Brain pericyte (primary cell): ENCODE data around the gene CDC7.

Experiments used
- DNase-seq: peaks from one replicate; pipeline ENCODE4 v3.0.0-alpha.2; 2012; ENCODE audit warnings: low read depth, low spot score

CDC7 gene

DNA sequence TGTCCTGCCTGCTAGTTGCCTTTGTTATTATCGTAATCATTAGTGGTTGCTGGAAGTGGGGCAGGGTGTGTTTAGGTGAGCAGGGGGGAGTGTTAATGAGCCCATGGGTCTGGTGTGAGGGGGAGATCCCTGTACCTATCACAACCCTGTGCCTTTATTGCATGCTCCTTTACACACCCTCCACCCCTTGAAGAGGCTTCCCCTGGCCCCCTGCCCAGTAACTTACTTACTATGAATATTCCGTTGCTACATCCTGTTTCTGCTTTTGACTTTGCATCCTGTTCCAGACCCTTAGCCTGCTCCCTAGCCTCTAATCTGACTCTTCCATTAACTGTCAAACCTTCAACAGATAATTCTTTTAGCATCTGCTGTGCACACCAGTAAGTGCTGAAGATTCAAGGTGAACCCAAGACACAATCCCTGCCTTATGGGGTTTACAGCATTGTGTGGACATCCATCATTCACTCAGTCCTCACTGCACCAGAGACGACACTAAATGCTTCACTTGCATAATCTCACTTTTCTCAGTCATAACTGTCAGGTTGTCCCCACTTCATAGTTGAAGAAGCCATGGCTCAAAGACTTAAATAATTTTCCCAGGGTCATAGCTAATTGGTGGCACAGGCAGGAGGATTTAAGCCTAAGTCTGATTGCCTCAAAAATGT is 47.9 kb downstream of the CDC7 start:
- no peak for DNase-seq

DNA sequence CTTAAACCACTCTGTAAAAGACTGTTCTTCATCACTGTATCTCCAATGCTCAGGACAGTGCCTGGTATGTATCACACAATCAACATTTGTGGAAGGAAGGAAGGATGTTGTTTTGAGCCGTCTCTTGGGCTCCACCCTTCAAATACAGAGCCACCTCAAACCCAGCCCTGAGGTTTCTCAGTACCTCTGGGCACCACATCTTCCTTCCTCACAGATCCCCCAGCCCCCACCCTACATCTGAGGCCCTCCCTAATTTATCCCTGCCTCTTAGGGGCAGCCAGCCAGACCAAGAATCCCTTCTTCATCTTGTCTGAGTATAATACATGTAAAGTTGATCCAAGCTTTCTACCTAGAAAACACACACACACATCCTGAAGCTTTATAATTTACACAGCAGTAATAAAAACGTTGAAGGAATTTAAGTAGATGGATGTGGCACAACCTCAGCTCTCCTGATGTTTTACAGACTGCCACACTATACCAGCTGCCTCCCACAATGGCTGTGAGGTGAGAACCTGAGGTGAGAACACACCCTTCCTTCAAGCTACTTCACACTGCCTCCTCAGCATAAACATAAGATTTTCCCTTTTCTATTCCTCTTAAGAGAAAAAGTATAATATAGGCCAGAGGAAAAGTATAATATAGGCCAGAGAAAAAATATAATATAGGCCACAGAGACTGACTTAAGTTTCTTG is 48.5 kb downstream of the CDC7 start:
- DNase-seq: no peak

DNA sequence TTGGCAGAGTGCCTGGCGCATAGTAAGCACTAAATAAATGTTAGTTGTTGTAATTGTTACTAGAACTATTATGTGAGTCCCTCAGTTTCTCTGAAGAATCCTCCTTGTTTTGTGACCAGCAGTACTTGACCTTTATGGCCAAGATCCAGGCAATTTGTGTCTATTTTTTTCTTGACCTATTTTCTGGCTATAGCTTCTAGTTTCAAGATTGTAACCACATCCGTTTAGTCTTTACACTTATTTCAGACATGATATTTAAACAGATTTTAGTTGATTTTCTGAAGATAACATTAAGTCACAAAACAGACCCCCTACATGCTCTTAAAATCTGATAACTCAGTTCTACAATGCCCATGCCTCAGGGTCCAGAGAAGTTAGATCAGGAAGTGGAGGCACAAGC is 50.3 kb downstream of the CDC7 start:
- DNase-seq: no peak

DNA sequence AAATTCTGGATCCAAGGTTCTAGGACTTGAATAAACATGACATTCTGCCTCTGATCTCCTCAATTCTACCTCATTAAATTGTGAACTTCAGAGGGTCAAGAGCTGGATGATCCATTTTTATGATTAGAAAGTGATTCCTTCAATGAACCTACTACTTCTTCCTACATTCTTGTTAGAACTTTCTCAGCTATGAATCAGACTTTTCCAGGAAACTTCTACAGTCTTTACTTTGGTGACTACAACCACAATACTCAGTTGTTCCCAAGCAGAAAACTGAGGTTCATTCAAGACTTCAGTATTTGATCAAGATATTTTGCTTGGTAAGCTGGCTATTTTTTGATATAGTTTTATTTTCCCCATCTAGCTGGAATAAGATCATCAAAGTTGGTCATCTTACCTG is 51.4 kb downstream of the CDC7 start:
- DNase-seq: no peak

DNA sequence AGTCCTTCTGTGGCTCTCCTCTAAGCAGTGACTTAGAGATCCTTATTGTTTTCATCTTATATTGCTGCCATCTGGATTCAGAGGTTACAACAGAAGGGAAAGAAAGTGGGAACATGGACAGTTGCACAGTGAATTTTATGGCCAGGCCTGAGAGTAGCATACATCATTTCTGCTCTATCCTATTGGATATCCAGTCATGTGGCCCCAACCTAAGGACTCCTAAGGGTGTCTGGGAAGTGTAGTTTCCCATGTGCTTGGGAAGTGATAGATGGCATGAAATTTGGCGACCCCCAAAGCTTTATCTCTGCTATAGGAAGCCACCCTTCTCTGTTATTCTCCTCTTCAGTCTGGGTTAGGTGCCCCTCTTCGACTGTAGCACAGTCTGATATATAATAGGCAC is 51.9 kb downstream of the CDC7 start:
- no peak for DNase-seq

DNA sequence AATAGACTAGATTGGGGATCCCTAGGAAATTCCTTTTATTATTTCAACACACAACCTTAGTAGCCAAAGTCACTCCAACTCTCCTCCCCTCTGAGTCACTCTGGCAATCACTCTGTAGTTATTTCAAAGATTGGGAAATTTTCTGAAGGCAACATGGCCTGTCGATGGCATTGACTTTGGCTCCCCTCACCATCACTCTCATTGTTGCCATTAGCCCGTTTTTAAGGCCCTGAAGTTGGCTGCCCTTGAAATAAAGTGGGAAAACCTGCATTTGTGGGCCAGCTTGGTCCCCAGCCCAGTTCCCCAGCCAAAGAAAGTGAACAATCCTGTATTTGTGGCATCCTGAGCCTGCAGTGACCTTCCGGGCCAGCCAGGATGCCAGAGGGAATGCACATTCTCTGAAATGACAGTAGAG is 52.5 kb downstream of the CDC7 start:
- DNase-seq: no peak

DNA sequence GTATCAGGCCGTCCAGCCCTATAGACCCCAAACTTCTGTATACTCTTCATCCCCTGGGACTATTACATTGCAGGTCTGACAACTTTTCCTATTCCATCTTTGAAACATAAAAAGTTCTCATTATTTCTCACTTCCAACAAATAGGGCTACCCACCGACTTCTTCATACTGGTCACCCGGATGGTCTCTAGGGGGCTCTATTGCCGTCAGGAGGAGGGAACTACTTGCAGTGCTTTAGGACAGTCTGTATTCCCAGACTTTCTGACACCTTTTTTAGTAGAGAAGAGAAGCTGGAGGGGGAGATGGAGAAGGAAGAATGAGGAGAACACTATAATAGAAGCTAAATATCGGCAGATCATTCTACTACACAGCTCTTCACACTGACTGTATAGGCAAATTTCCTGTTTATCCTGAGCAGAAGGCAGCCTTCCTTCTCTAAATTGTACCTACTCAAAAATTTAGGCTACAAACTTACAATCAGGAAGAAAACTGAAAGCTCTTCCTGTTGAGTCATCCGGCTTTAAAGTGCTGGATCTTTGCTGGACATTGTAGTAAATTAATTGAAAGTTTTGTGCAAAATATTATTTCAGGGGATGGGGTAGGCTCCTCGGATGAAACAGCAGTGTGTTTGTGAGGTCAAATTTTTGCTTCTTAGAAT is 54.6 kb downstream of the CDC7 start:
- DNase-seq: no peak

DNA sequence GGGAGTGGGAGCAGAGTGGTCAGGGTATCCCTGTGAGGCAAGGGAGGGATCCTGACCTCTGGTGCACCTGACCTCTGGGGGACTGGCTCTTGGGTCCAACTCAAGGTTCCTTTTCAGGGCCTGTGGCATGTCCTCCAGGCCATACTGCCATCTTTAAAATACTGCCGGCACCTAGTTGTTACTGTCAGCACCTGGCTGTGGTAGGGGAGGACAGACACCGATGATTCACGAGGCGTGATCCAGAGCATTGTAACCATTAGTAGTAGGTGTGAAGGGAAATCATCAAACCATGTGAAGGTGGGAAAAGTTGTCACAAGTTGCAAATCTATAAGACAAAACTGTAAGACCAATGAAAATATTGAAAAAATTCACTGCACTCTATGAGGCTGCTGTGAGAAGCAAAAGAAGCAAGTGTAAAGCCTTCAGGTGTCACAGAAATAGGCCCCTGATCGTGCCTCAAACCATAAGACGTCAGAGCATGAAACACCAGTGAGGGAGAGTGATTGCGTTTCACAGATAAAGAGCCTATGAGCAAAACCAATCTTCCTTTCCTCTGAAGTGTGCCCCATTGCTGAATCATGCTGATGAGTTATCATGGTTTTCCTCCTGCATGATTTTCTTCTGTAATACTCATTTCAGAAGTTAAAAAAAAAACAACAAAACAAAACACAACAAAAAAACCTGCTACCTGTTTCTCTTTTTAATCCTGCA is 55.3 kb downstream of the CDC7 start:
- DNase-seq: no peak

DNA sequence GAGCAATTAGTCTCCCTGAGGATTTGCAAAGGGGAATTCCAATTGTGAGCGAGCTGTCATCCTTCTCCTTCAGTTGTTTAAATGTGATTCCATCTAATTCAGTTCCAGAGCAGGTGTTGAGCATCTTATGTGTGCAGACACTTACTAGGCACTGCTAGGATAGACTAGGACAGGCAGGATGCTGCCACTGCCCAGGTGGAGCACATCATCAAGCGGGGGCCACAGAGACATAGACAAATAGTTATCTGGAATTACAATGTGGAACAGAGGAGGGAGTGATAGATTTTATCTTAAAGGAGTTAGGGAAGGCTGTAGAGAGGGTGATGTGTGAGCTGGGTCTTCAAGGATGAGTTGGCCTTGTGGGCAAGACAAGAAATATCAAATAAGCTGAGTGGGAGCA is 55.9 kb downstream of the CDC7 start:
- DNase-seq: no peak

DNA sequence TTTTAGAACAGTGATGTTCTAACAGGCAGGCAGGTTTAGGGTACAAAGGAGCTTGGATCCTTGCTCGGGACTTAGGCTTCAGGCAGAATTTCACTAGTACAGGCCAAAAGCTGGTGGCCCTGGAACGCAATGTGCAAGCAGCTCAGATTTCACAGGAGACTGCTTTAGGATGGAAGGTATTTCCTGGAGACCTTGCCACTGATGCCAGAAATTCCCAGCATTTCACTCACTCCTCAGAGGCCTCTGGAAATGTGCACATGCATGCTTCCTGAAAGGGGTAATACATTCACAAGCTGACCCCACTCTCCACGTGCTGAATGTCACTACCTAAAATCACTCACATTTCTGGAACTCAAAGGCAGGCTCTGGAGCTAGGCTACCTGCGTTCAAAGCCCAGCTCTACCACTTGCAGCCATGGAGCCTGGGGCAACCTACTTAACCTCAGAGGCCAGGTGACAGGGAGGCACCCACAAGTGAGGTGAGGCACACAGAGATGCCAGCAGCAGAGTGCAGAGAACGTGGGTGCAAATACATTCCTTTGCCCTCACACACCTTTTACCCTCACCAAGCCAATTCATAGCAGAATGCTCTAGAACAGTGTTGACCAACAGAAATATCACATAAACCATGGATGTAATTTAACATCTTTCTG is 56.5 kb downstream of the CDC7 start:
- DNase-seq: no peak

DNA sequence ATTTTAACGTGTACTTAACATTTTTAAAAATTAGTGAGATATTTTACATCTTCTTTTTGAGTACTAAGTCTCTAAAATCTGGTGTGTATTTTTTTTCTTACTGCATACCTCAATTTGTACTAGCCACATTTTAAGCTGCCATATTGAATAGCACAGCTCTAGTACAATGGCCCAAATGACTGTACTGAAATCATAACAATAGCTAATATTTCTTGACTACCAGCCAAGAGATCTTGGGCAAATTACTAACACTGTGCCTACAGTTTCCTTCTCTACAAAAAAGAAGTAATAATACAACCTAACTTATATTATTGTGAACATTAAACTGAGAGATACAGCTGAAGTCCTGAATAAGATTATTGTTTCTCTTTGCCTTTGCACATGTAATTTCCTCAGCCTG is 57.2 kb downstream of the CDC7 start:
- DNase-seq: no peak

DNA sequence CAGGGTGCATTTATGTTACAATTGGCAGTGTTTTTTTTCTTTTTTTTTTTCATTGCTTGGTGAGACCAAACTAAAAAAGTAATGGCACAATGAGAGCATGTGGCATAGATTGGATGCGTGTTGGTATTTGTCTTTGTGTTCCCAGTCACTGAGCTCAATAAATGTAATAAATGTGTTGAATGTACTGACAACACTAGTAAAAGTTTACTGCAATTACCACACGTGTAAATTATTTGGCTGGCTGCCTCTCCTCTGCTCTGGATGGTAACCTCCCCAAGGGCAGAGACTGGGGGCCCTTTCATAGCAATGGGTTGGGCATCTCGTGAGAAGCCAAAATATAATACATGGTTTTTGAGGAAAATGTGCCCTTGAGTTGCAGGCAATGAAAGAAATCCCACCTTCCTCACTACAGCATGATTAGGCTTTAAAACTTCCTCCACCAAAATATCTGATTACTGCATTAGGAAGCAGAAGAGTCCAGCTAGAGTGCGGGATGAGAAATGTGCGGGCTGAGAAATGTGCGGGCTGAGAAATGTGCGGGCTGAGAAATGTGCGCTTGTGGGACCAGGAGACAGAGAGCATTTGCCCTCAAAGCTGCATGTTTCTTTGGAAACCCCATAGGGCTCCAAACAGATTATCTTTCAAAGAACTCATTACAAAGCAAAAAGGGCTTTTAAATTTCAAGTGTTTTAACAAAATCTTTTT is 58.5 kb downstream of the CDC7 start:
- DNase-seq: no peak

DNA sequence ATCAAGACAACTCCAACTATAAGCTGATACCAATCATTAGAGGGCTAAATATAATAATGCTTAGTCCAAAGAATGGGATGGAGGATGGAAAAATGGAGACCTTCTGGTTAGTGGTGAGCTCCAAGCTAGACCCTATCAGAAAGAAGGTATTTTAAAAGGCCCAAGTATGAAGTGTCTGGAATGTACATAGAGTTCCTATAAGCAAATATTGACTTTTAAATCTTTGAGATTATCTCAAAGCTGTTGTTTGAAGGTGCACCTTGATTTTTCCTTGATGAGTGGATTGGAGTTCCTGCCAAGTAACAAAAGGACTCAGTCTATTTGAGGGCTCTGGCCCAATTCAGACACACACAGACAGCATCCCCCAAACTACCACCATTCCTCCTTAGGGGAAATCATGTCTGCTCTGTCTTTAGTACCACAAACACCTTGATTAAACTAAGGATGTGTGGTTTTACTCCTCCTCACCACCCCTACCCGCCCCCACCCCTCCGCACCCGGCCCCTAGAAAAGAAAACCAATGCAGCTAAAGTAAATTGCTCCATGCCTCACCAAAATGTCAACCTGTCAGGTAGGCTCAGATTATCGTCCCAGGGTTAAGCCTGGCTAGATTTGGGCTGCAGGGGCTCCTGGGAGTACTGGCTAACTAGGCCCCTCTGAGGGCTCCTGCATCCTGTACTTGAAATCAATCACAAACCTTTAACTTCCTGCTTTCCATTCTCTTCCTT is 59.4 kb downstream of the CDC7 start:
- DNase-seq: no peak

DNA sequence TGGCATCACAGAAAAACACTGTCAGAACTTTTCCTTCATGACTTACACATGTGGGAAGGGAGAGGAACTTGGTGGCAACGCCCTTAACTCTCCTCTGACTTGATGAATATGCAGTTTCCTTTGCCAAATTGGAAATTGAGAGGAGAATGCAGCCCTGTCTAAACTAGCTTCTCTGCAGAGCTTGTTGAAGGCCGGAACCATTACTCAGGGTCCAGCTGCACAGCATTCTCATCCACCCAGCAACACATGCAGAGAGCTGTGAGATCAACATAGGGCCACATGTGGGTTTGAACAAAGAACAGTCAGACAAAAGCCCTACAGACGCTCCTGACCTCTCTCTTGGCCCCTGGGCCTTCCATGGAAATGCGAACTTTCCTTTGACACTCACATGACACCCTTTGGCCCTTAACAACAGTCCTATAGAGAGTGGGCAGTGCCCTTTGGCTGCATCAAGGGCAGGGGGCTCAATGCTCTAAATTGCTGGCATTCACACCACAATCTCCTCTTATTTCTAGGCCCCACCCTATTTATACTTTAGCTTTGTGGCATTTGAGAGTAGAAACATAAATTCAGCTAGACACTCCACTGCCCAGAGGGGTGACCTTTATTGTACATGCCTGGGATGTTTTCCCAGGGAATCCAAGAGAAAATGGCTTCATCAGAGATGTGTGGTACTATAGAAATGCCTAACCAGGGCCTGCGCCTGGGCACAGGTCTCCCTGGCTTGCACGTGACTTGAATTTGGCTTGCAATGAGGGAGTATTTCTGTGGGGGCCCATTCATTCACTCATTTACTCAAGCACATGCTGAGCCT is 64.4 kb downstream of the CDC7 start:
- DNase-seq: no peak

DNA sequence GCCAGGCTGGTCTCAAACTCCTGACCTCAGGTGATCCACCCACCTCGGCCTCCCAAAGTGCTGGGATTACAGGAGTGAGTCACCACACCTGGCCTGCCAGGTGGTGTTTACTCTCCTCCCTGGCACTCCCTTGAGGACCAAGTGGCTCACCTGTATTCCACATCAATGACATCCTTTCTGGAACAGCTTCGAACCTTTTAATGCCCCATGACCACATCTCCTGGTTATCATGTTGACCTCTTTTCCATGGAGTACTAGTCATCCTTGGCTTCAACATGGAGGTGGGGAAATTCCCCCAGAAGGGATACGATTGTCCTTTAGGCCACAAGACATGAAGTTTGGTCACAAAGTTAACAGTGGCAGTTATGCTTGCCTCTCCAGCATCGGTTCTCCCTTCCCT is 66.9 kb downstream of the CDC7 start:
- no peak for DNase-seq

DNA sequence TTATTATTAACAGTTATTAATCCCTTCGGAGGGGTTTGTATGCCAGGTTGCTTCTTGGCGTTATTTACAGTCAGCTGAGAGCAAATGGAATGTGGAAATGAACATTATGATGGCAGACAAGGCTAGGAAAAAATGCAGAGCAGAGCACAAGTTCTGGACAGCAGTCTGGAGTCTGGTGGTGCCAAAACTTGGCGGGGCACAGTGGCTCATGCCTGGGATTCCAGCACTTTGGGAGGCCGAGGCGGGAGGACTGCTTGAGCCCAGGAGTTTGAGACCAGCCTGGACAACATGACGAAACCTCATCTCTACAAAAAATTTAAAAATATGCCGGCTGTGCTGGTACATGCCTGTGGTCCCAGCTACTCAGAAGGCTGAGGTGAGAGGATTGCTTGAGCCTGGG is 67.6 kb downstream of the CDC7 start:
- DNase-seq: no peak

DNA sequence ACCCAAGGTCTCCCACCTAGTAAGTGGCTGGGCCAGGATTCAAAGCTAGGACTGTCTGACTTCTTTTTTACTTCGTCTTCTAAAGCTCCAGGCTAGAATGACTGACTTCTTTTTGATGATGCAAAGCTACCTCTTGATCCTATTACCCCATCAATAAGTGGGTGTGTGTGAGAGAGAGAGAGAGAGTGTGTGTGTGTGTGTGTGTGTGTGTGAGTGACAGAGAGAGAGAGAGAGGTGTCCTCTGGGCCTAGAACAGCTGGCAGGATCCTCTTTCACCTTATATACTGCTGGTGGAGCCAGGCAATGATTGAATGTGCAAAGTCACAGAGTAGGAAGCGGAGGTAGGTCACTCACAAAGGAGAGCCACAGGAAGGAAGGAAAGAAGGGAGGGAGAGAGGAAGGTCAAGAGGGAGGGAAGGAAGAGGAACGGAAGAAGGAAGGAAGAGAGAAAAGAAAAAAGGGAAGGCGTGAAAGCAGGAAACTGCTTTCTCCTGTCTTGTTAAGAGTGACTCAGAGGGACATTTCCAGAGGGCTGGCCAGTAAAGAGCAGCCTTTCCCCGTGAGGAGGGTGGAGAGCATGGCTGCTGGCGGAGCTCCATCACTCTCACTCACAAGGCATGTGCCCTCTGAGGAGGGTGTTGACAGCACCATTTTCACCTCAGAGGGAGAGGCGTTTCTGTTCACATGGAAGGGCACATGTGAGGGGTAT is 68.9 kb downstream of the CDC7 start:
- no peak for DNase-seq

DNA sequence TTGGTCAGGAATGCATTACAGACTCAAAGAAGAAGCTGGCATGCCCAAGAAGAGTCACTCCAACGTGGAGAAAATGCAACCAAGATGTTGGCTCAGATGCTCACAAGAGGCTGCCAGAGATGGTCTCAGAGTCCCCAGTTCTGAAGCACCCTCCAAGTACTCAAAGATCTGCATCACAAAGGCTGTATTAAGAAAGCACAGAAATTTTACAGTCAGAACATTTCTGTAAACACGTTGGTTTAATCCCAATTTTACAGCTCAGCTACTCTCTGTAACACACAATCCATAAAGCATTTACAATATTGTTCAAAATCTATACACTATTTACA is 69.4 kb downstream of the CDC7 start:
- no peak for DNase-seq

DNA sequence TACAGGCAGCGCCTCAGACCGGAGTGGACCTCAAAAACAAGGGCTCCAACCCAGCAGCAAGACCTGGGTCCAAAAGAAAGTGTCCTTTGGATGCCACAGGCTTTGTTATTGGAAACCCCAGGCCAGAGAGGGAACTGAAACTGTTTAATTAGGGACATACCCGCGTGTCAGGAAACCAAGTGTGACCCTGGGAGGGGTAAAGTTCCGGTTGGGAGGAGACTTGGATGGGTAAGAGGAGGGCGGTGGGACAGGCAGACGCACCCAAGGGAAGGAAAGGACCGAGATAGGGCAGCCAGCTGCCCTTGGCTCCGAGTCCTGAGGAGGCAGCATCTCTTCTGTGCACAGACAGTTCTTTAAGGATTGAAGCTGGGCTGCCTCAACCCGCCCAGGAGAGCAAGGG is 71.4 kb downstream of the CDC7 start:
- no peak for DNase-seq
